Prostate gland (tissue), 2 donors: ENCODE measurements around the gene EXOC6.

ENCODE experiments used
- CTCF ChIP-seq, 4 experiments: fragments of 200-600 bp in 2 of 4; fragments of 450-650 bp in 2 of 4; sonication (generic) in 2 of 4; IDR thresholded peaks; 1 replicate in 3 of 4; 2 replicates in 1 of 4; pipeline ENCODE4 v1.5.1; 2016 to 2019; ENCODE audit warnings: antibody characterized with exemption in 4 of 4, mild to moderate bottlenecking in 2 of 4, moderate library complexity in 2 of 4
- POLR2A ChIP-seq: fragments of 450-650 bp; IDR thresholded peaks from one replicate; pipeline ENCODE4 v1.6.1; 2016; ENCODE audit warnings: antibody characterized with exemption, mild to moderate bottlenecking
- POLR2AphosphoS5 ChIP-seq: sonication (generic); formaldehyde crosslinking; IDR thresholded peaks from one replicate; pipeline ENCODE4 v1.6.1; 2017; ENCODE audit warnings: antibody characterized with exemption

DNA sequence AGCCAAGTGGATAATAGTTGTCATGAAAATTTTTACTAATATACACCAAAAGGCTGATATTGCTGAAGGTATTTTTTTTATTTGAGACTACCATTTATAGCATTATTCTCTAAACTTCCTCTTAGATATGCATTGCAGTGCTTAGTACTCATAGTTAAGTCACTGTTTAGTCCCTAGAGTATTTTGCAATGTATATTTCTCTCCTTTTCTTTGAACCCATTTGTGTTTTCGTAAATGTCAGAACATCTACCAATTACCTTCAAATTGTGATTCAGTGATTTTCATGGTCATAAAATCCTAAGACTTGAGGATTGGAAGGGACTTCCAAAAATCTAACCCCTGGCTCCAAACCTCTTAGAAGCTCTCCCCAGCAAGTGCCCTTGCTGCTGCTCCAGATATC lies 190.8 kb downstream of the EXOC6 start:
- TF ChIP-seq CTCF (IDR thresholded peaks at IDR 0.05) (no peak), POLR2A (no peak), POLR2AphosphoS5 (no peak)
